22Rv1 (cell line): ENCODE measurements around the gene VDR.

ENCODE experiments used
- H3K27ac ChIP-seq: fragments of 450-650 bp; 2 replicates; pipeline ENCODE4 v1.5.1; 2017
- CTCF ChIP-seq: fragments of 450-650 bp; IDR thresholded peaks from 2 replicates; pipeline ENCODE4 v1.5.1; 2017; ENCODE audit warnings: mild to moderate bottlenecking
- ZFX ChIP-seq: fragments of 450-650 bp; IDR thresholded peaks from 2 replicates; pipeline ENCODE4 v1.6.1; 2017; ENCODE audit warnings: antibody characterized with exemption, borderline replicate concordance

VDR gene

GRCh38 chr12:47927346-47927745, 22.6 kb upstream of the VDR start:
- no peak for TF ChIP-seq ZFX
- no peak for TF ChIP-seq CTCF
- no peak overlapping the region for H3K27ac ChIP-seq

GRCh38 chr12:47921907-47922306, 17.1 kb upstream of the VDR start:
- H3K27ac ChIP-seq = no peak overlapping the region
- no peak for TF ChIP-seq ZFX

GRCh38 chr12:47920913-47921312, 16.1 kb upstream of the VDR start:
- TF ChIP-seq CTCF (no peak), ZFX (no peak)
- H3K27ac ChIP-seq = no peak overlapping the region

- TF ChIP-seq CTCF (no peak), ZFX (no peak)
- H3K27ac ChIP-seq = no peak overlapping the region
Observed at GRCh38 chr12:47913081-47913480, 8.3 kb upstream of the VDR start.

GRCh38 chr12:47912556-47912955, 7.8 kb upstream of the VDR start:
- H3K27ac ChIP-seq = no peak overlapping the region
- TF ChIP-seq ZFX = no peak
- TF ChIP-seq CTCF = no peak

GRCh38 chr12:47910981-47911380, 6.2 kb upstream of the VDR start:
- no peak overlapping the region for H3K27ac ChIP-seq
- TF ChIP-seq ZFX (no peak), CTCF (no peak)

- no peak overlapping the region for H3K27ac ChIP-seq
- TF ChIP-seq ZFX = no peak
- no peak for TF ChIP-seq CTCF
Observed at GRCh38 chr12:47910486-47910885, 5.7 kb upstream of the VDR start.

GRCh38 chr12:47909839-47910465, 5.2 kb upstream of the VDR start:
- H3K27ac ChIP-seq = no peak overlapping the region
- TF ChIP-seq ZFX (no peak), CTCF (no peak)
